Endothelial cell of umbilical vein (primary cell): ENCODE data around the gene SREBF1. TPM values are rescaled to one million over a fixed set of nuclear protein-coding genes. Genes with fewer than 3 reads are reported as not detected.

ENCODE experiments used
- BruUV-seq: library from RNA; stranded (reverse); fragments of 400-500 nt; replicated peaks from 2 replicates; lab custom pipeline; 2021; lab: Mats Ljungman, UMichigan
- CTCF ChIA-PET: fragments of 300-600, 350-600 bp; sonication (Branson Sonifier 250); formaldehyde crosslinking; loops from one replicate; lab custom pipeline; 2021; ENCODE audit warnings: antibody characterized with exemption, inconsistent platforms; lab: Charles Lee
- POLR2A ChIA-PET: fragments of 300-600, 350-600 bp; sonication (Branson Sonifier 250); formaldehyde crosslinking; loops from one replicate; lab custom pipeline; 2021; ENCODE audit warnings: antibody characterized with exemption, inconsistent platforms; lab: Charles Lee
- DNase-seq: peaks from one replicate; pipeline ENCODE4 v3.0.0-alpha.2; 2011; ENCODE audit warnings: low read depth, low spot score
- FAIRE-seq: peaks from 2 replicates; lab custom pipeline; 2011; peaks lifted over from hg19 to GRCh38; lab: Jason Lieb, UNC
- H2AFZ ChIP-seq: 2 replicates; pipeline ENCODE4 v1.6.0; 2012; ENCODE audit warnings: low read depth, low read length, control low read depth, inconsistent platforms
- H3K27ac ChIP-seq: 2 replicates; pipeline ENCODE4 v1.5.1; 2011; ENCODE audit warnings: low read depth, mild to moderate bottlenecking, control low read depth, low read length, moderate library complexity; ENCODE audit not compliant: insufficient read depth
- H3K27me3 ChIP-seq, 2 experiments: 2 replicates each; pipeline versions ENCODE4 v1.6.0 to v1.6.1; 2011; ENCODE audit warnings: low read length in 2 of 2, mixed read lengths in 1 of 2; ENCODE audit not compliant: control insufficient read depth in 2 of 2, insufficient read depth in 2 of 2
- H3K36me3 ChIP-seq, 2 experiments: 2 replicates in 1 of 2; 3 replicates in 1 of 2; pipeline ENCODE4 v1.5.1; 2011; ENCODE audit warnings: low read length in 2 of 2, mild to moderate bottlenecking in 1 of 2, moderate library complexity in 1 of 2; ENCODE audit not compliant: control insufficient read depth in 2 of 2, insufficient read depth in 2 of 2; ENCODE audit errors: extremely low read depth in 1 of 2
- H3K4me1 ChIP-seq: 3 replicates; pipeline ENCODE4 v1.5.1; 2011; ENCODE audit warnings: mild to moderate bottlenecking, low read length; ENCODE audit not compliant: control insufficient read depth, insufficient read depth; ENCODE audit errors: extremely low read depth
- H3K4me2 ChIP-seq: 2 replicates; pipeline ENCODE4 v1.6.1; 2011; ENCODE audit warnings: low read length, control low read depth, mixed read lengths; ENCODE audit not compliant: insufficient read depth
- H3K4me3 ChIP-seq, 3 experiments: fragments of 200-600 bp in 1 of 3; sonication (generic), shearing (Covaris generic) in 1 of 3; replicated peaks in 1 of 3; 2 replicates each; pipeline ENCODE4 v1.5.1; 2011 to 2016; ENCODE audit warnings: control low read depth in 3 of 3, low read length in 3 of 3, mild to moderate bottlenecking in 2 of 3, inconsistent platforms in 1 of 3, low read depth in 1 of 3, moderate library complexity in 1 of 3; ENCODE audit not compliant: insufficient read depth in 1 of 3
- H3K79me2 ChIP-seq: 2 replicates; pipeline ENCODE4 v1.6.0; 2012; ENCODE audit warnings: low read length, inconsistent platforms; ENCODE audit not compliant: control insufficient read depth, insufficient read depth
- H3K9ac ChIP-seq: replicated peaks from 2 replicates; pipeline ENCODE3; 2011; ENCODE audit warnings: low read length, control low read depth; ENCODE audit not compliant: insufficient read depth; ENCODE audit errors: extremely low read depth
- H3K9me1 ChIP-seq: replicated peaks from 3 replicates; pipeline ENCODE4 v1.6.0; 2011; ENCODE audit warnings: mild to moderate bottlenecking, low read length; ENCODE audit not compliant: control insufficient read depth, insufficient read depth; ENCODE audit errors: extremely low read depth
- H3K9me3 ChIP-seq: replicated peaks from 2 replicates; pipeline ENCODE4 v1.5.1; 2012; ENCODE audit warnings: low read length, inconsistent platforms; ENCODE audit not compliant: control insufficient read depth, insufficient read depth
- H4K20me1 ChIP-seq: replicated peaks from 2 replicates; pipeline ENCODE3; 2011; ENCODE audit warnings: mild to moderate bottlenecking, low read length; ENCODE audit not compliant: control insufficient read depth, insufficient read depth; ENCODE audit errors: extremely low read depth
- CTCF ChIP-seq, 2 donors: IDR thresholded peaks; 1 replicate in 1 of 2; 2 replicates in 1 of 2; pipeline ENCODE4 v1.5.1; 2011; ENCODE audit warnings: low read length in 2 of 2, mild to moderate bottlenecking in 2 of 2, moderate library complexity in 2 of 2, control low read depth in 1 of 2, inconsistent platforms in 1 of 2, low read depth in 1 of 2; ENCODE audit not compliant: insufficient read depth in 1 of 2; ENCODE audit errors: extremely low read depth in 1 of 2
- FOS ChIP-seq: IDR thresholded peaks from 2 replicates; pipeline ENCODE4 v1.6.1; 2011; ENCODE audit warnings: mild to moderate bottlenecking, low read length, moderate library complexity, borderline replicate concordance; ENCODE audit not compliant: insufficient read depth
- GATA2 ChIP-seq: IDR thresholded peaks from 2 replicates; pipeline ENCODE4 v1.7.0; 2011; ENCODE audit warnings: low read depth, mild to moderate bottlenecking, moderate library complexity, mixed read lengths, low read length; ENCODE audit not compliant: insufficient read length, insufficient read depth
- JUN ChIP-seq: IDR thresholded peaks from 2 replicates; pipeline ENCODE4 v1.6.1; 2011; ENCODE audit warnings: borderline replicate concordance, low read depth; ENCODE audit not compliant: insufficient read length, insufficient read depth
- MYC ChIP-seq: IDR thresholded peaks from one replicate; pipeline ENCODE4 v1.6.1; 2011; ENCODE audit warnings: mild to moderate bottlenecking, low read depth, low read length
- POLR2A ChIP-seq: IDR thresholded peaks from 2 replicates; pipeline ENCODE4 v1.6.1; 2012; ENCODE audit warnings: low read depth, mild to moderate bottlenecking, control low read depth, low read length
- POLR2AphosphoS5 ChIP-seq: IDR thresholded peaks from 2 replicates; pipeline ENCODE4 v1.6.1; 2012; ENCODE audit warnings: low read depth, mild to moderate bottlenecking, control low read depth, low read length, moderate library complexity; ENCODE audit not compliant: insufficient read depth
- dilution Hi-C: fragments of 300-500 bp; cut with MboI; formaldehyde crosslinking; loops from one replicate; pipeline ENCODE4 v1.15.0; 2019; ENCODE audit warnings: low sequenced_read_pairs; ENCODE audit not compliant: extremely low pct_ligation_motif_present
- intact Hi-C: fragments of 100-400 bp; cut with micrococcal nuclease; formaldehyde crosslinking; loops from one replicate; pipeline ENCODE4 v1.10.0; 2022
- polyA plus RNA-seq, 4 experiments: library from polyadenylated mRNA; depleted of rRNA in 3 of 4; stranded (reverse) in 3 of 4; unstranded in 1 of 4; fragments of >200 nt; gene quantifications; 2 replicates each; pipeline versions ENCODE4 v1.2.1 to v1.2.3, GENCODE V29; 2011 to 2012; ENCODE audit warnings: missing spikeins in 1 of 4
- total RNA-seq: library from RNA; stranded (reverse); gene quantifications from 2 replicates; pipeline ENCODE4 v1.2.3, GENCODE V29; 2021
- TF ChIP-seq, protein P1 (sequence below): IDR thresholded peaks from 2 replicates; pipeline ENCODE4 v1.6.1; 2011; ENCODE audit not compliant: insufficient read depth, insufficient read length

SREBF1 gene
- total and polyA plus RNA-seq, 2 donors (not counting 3 experiments of a cell fraction or from before 2014, with no cell fraction given): 50.4 to 109 TPM

- Histone ChIP-seq H3K36me3 (peaks cover 0 to 3% of the 10 kb centered on the region in 2 experiments), H3K27me3 (no peaks in the 10 kb centered on the region), H3K4me3 (no peak overlapping the region), H3K79me2 (peaks cover 85% of the 10 kb centered on the region), H3K9me1 (no peaks in the 10 kb centered on the region), H3K27ac (no peak overlapping the region), H3K4me2 (no peak overlapping the region), H4K20me1 (no peaks in the 10 kb centered on the region), H3K9me3 (no peaks in the 10 kb centered on the region), H3K9ac (no peak overlapping the region), H3K4me1 (peaks cover 18% of the 10 kb centered on the region), H2AFZ (no peak overlapping the region)
- dilution Hi-C loops (no loop called here), intact Hi-C loops (no loop called here)
- DNase-seq (no peak), FAIRE-seq (no peak)
- ChIA-PET CTCF (interaction anchor here (1.4 to 1.8 kb wide), 3 partner anchors 10 to 88 kb away, joined by 3 to 4 read pairs (median 4); no protein-coding TSS in a partner anchor), POLR2A (no interaction called here)
- no TSS peak for BruUV-seq
- TF ChIP-seq POLR2A (no peak), GATA2 (no peak)
- TF ChIP-seq, protein P1, sequence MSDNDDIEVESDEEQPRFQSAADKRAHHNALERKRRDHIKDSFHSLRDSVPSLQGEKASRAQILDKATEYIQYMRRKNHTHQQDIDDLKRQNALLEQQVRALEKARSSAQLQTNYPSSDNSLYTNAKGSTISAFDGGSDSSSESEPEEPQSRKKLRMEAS: no peak
These were observed 6.0 kb downstream of the SREBF1 start for GRCh38 chr17:17830740-17831207.

GRCh38 chr17:17830269-17830567 is 6.6 kb downstream of the SREBF1 start:
- intact Hi-C loops: no loop called here
- FAIRE-seq (no peak), DNase-seq (no peak)
- CTCF ChIA-PET: interaction anchor here (1.4 to 1.8 kb wide), 3 partner anchors 10 to 89 kb away, joined by 3 to 4 read pairs (median 4); no protein-coding TSS in a partner anchor
- Histone ChIP-seq H3K36me3 (peaks cover 0 to 3% of the 10 kb centered on the region in 2 experiments), H3K79me2 (peaks cover 81% of the 10 kb centered on the region), H3K9ac (no peak overlapping the region), H3K4me3 (no peak overlapping the region), H3K4me2 (no peak overlapping the region), H3K27me3 (no peaks in the 10 kb centered on the region), H3K27ac (no peak overlapping the region), H2AFZ (no peak overlapping the region), H3K9me1 (no peaks in the 10 kb centered on the region), H3K9me3 (no peaks in the 10 kb centered on the region), H4K20me1 (no peaks in the 10 kb centered on the region), H3K4me1 (peaks cover 12% of the 10 kb centered on the region)
- TF ChIP-seq, protein P1: no peak
- TF ChIP-seq JUN: no peak
- TF ChIP-seq FOS: no peak
- no peak for TF ChIP-seq CTCF (IDR thresholded peaks at IDR 0.05; ENCODE audit: extremely low read depth in 1 of 2, insufficient read depth in 1 of 2, low read depth in 1 of 2, low read length in 2 of 2)
- no peak for TF ChIP-seq POLR2A
- TF ChIP-seq MYC: no peak
- TF ChIP-seq GATA2: no peak
- TF ChIP-seq POLR2AphosphoS5: no peak
- POLR2A ChIA-PET: no interaction called here
- BruUV-seq: no TSS peak
- dilution Hi-C loops: no loop called here
